Measurements from ENCODE around the gene TCP11. TPM values are rescaled to one million over a fixed set of nuclear protein-coding genes. Genes with fewer than 3 reads are reported as not detected.

Gene TCP11
- total and polyA plus RNA-seq, 2 of the 13 experiments (the other 11 are each of a cell fraction or from before 2014, with no cell fraction given): 0.04 TPM; not detected in 1

DNA sequence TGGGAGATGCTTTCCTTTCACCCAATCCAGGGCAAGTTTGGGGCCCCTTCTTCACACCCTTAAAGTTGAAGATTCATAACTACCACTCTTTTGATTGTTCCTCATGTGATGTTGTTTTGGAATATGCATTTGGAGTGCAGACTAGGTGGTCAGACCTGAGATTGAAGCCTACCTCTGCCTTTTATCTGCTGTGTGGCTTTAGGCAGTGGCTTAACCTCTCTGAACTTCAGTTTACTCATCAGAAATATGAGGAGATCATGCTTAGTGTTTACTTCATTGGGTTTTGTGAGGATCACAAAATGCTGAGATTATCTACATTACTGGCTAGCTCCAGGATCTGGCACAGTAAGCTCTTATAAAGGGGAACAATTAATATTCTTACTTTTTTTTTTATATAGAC is 26.4 kb upstream of the TCP11 start:
- no peak for DNase-seq (ENCODE audit: low spot score)
- Histone ChIP-seq H3K27ac (ENCODE audit: extremely low read length, insufficient read depth, low read length) (no peak overlapping the region), H2AFZ (ENCODE audit: low read length) (no peak overlapping the region), H3K4me1 (ENCODE audit: insufficient read depth, low read length) (peaks cover 46% of the 10 kb centered on the region), H3K4me3 (replicated peaks in 1 of 3; ENCODE audit: insufficient read depth in 1 of 3, low read depth in 2 of 3, low read length in 3 of 3) (no peak overlapping the region), H3K79me2 (ENCODE audit: insufficient read depth, low read length) (no peaks in the 10 kb centered on the region), H3K4me2 (ENCODE audit: low read depth, low read length) (no peak overlapping the region), H3K36me3 (replicated peaks in 1 of 2; ENCODE audit: control insufficient read depth in 1 of 2, insufficient read depth in 2 of 2, low read length in 2 of 2) (no peaks in the 10 kb centered on the region), H3K27me3 (ENCODE audit: control insufficient read depth in 1 of 2, insufficient read depth in 2 of 2, low read length in 2 of 2) (0 out of 5 replicates have a peak, but pooled peaks cover 0 to 5% of the 10 kb centered on the region in 2 experiments), H3K9me3 (ENCODE audit: low read length) (0 out of 2 replicates have a peak, but pooled peaks cover 4% of the 10 kb centered on the region), H3K9ac (ENCODE audit: insufficient read depth, low read depth, low read length) (no peak overlapping the region), H4K20me1 (ENCODE audit: insufficient read depth, low read length) (no peaks in the 10 kb centered on the region)
- no peak for ATAC-seq
- ChIA-PET POLR2A (no interaction called here), CTCF (ENCODE audit: low intra/inter-chr PET ratio, low total read pairs) (no interaction called here)
- TF ChIP-seq ZNF768 (CRISPR knock-in tag; IDR thresholded peaks at IDR 0.05): peak; percentile 82; the same call in 1 of the 2 replicates
- TF ChIP-seq, protein P1, sequence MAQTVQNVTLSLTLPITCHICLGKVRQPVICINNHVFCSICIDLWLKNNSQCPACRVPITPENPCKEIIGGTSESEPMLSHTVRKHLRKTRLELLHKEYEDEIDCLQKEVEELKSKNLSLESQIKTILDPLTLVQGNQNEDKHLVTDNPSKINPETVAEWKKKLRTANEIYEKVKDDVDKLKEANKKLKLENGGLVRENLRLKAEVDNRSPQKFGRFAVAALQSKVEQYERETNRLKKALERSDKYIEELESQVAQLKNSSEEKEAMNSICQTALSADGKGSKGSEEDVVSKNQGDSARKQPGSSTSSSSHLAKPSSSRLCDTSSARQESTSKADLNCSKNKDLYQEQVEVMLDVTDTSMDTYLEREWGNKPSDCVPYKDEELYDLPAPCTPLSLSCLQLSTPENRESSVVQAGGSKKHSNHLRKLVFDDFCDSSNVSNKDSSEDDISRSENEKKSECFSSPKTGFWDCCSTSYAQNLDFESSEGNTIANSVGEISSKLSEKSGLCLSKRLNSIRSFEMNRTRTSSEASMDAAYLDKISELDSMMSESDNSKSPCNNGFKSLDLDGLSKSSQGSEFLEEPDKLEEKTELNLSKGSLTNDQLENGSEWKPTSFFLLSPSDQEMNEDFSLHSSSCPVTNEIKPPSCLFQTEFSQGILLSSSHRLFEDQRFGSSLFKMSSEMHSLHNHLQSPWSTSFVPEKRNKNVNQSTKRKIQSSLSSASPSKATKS (CRISPR knock-in tag; IDR thresholded peaks at IDR 0.05): no peak
- BruUV-seq (replicated peaks): no TSS peak
- in situ Hi-C loops (cut with HindIII; ENCODE audit: extremely low pct_ligation_motif_present, low pct_unique_long_range_greater_than_20kb): no loop called here
- no peak for FAIRE-seq
- intact Hi-C loops (cut with micrococcal nuclease; ENCODE audit: unreplicated experiment): no loop called here

DNA sequence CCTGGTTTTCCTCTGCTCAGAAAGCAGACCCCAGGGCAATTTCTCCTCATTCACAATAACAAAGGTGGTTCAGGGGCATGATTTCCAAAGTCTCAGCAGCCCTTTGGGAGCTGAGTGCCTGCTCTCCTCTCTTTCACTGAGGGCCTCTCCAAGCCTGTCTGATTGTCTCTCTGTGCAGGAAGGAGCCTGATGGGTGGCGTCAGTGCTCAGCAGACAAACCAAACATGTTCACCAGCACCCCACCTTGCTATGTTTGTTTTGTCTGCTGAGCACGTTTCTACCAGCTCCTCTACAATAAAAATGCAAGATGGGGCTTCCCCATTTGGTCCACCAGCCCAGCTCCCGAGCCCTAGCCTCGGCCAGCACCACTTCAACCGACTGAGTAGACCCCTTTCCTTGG is 25.4 kb upstream of the TCP11 start:
- H3K27ac ChIP-seq (ENCODE audit: extremely low read length, insufficient read depth, low read length): no peak overlapping the region
- TF ChIP-seq BHLHE40 (IDR thresholded peaks at IDR 0.05; ENCODE audit: low read length): peak; percentile 51; the same call in 1 of the 2 replicates
- TF ChIP-seq ETV5 (CRISPR knock-in tag; IDR thresholded peaks at IDR 0.05; ENCODE audit: borderline replicate concordance): peak; percentile 13; the same call in 1 of the 2 replicates
- TF ChIP-seq CEBPB (IDR thresholded peaks at IDR 0.05; ENCODE audit: borderline replicate concordance, low read depth, low read length): no peak
- TF ChIP-seq, protein P2, sequence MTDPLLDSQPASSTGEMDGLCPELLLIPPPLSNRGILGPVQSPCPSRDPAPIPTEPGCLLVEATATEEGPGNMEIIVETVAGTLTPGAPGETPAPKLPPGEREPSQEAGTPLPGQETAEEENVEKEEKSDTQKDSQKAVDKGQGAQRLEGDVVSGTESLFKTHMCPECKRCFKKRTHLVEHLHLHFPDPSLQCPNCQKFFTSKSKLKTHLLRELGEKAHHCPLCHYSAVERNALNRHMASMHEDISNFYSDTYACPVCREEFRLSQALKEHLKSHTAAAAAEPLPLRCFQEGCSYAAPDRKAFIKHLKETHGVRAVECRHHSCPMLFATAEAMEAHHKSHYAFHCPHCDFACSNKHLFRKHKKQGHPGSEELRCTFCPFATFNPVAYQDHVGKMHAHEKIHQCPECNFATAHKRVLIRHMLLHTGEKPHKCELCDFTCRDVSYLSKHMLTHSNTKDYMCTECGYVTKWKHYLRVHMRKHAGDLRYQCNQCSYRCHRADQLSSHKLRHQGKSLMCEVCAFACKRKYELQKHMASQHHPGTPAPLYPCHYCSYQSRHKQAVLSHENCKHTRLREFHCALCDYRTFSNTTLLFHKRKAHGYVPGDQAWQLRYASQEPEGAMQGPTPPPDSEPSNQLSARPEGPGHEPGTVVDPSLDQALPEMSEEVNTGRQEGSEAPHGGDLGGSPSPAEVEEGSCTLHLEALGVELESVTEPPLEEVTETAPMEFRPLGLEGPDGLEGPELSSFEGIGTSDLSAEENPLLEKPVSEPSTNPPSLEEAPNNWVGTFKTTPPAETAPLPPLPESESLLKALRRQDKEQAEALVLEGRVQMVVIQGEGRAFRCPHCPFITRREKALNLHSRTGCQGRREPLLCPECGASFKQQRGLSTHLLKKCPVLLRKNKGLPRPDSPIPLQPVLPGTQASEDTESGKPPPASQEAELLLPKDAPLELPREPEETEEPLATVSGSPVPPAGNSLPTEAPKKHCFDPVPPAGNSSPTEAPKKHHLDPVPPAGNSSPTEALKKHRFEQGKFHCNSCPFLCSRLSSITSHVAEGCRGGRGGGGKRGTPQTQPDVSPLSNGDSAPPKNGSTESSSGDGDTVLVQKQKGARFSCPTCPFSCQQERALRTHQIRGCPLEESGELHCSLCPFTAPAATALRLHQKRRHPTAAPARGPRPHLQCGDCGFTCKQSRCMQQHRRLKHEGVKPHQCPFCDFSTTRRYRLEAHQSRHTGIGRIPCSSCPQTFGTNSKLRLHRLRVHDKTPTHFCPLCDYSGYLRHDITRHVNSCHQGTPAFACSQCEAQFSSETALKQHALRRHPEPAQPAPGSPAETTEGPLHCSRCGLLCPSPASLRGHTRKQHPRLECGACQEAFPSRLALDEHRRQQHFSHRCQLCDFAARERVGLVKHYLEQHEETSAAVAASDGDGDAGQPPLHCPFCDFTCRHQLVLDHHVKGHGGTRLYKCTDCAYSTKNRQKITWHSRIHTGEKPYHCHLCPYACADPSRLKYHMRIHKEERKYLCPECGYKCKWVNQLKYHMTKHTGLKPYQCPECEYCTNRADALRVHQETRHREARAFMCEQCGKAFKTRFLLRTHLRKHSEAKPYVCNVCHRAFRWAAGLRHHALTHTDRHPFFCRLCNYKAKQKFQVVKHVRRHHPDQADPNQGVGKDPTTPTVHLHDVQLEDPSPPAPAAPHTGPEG (CRISPR knock-in tag; IDR thresholded peaks at IDR 0.05): 0 out of 2 replicates have a peak, but pooled peaks have one; percentile 27
- TF ChIP-seq ZNF746 (CRISPR knock-in tag; IDR thresholded peaks at IDR 0.05): peak; percentile 36; the same call in 1 of the 2 replicates
- 0 out of 2 replicates have a peak, but pooled peaks have one; percentile 7 for TF ChIP-seq MEF2D (CRISPR knock-in tag; IDR thresholded peaks at IDR 0.05)
- no peak for TF ChIP-seq PHF21A (CRISPR knock-in tag; IDR thresholded peaks at IDR 0.05)

More for the DNA sequence above, 25.4 kb upstream of the TCP11 start:
- Histone ChIP-seq H3K9ac (ENCODE audit: insufficient read depth, low read depth, low read length) (no peak overlapping the region), H3K27me3 (ENCODE audit: control insufficient read depth in 1 of 2, insufficient read depth in 2 of 2, low read length in 2 of 2) (0 out of 5 replicates have a peak, but pooled peaks cover 0 to 5% of the 10 kb centered on the region in 2 experiments), H4K20me1 (ENCODE audit: insufficient read depth, low read length) (no peaks in the 10 kb centered on the region), H2AFZ (ENCODE audit: low read length) (no peak overlapping the region), H3K4me1 (ENCODE audit: insufficient read depth, low read length) (peaks cover 55% of the 10 kb centered on the region), H3K79me2 (ENCODE audit: insufficient read depth, low read length) (no peaks in the 10 kb centered on the region), H3K36me3 (replicated peaks in 1 of 2; ENCODE audit: control insufficient read depth in 1 of 2, insufficient read depth in 2 of 2, low read length in 2 of 2) (no peaks in the 10 kb centered on the region), H3K4me2 (ENCODE audit: low read depth, low read length) (peak overlapping the region; percentile 60), H3K4me3 (replicated peaks in 1 of 3; ENCODE audit: insufficient read depth in 1 of 3, low read depth in 2 of 3, low read length in 3 of 3) (no peak overlapping the region), H3K9me3 (ENCODE audit: low read length) (0 out of 2 replicates have a peak, but pooled peaks cover 4% of the 10 kb centered on the region)
- ATAC-seq (peak; percentile 13; the same call in 1 of the 3 replicates), FAIRE-seq (no peak), DNase-seq (ENCODE audit: low spot score) (no peak)
- ChIA-PET CTCF (ENCODE audit: low intra/inter-chr PET ratio, low total read pairs) (no interaction called here), POLR2A (no interaction called here)
- in situ Hi-C loops (cut with HindIII; ENCODE audit: extremely low pct_ligation_motif_present, low pct_unique_long_range_greater_than_20kb) (no loop called here), intact Hi-C loops (cut with micrococcal nuclease; ENCODE audit: unreplicated experiment) (no loop called here)
- WGBS (ENCODE audit: low lambda C conversion rate): 0% methylated on average over 5 of the region's 5 CpGs
- no TSS peak for BruUV-seq (replicated peaks)

Measured in HepG2 (cell line).